GM12873 (cell line): Measurements from ENCODE around the gene TAF1B.

ENCODE experiments used
- CTCF ChIP-seq: IDR thresholded peaks from 2 replicates; pipeline ENCODE4 v1.5.1; 2012; ENCODE audit warnings: low read depth, mild to moderate bottlenecking, moderate library complexity, low read length, control low read depth; ENCODE audit not compliant: insufficient read depth; ENCODE audit errors: missing control alignments

Gene TAF1B

GRCh38 chr2:9910699-9911098 lies 67.4 kb downstream of the TAF1B start:
- no peak for TF ChIP-seq CTCF

- no peak for TF ChIP-seq CTCF
These were observed 69.2 kb downstream of the TAF1B start for GRCh38 chr2:9912468-9912867.

GRCh38 chr2:9914384-9915065 lies 71.3 kb downstream of the TAF1B start:
- peak; percentile 48 for TF ChIP-seq CTCF

- no peak for TF ChIP-seq CTCF
These were observed 75.0 kb downstream of the TAF1B start for GRCh38 chr2:9918275-9918674.

GRCh38 chr2:9919512-9919911 lies 76.2 kb downstream of the TAF1B start:
- no peak for TF ChIP-seq CTCF

- TF ChIP-seq CTCF = no peak
These were observed 94.0 kb downstream of the TAF1B start for GRCh38 chr2:9937258-9937657.

GRCh38 chr2:9937968-9938367 lies 94.7 kb downstream of the TAF1B start:
- no peak for TF ChIP-seq CTCF
